Stomach (tissue), 4 donors: ENCODE results near the gene TIMM17A.

Experiments
- EP300 ChIP-seq: sonication (generic); formaldehyde crosslinking; IDR thresholded peaks from one replicate; pipeline ENCODE4 v1.6.1; 2017; ENCODE audit warnings: antibody characterized with exemption
- POLR2A ChIP-seq, 4 donors: fragments of 450-650 bp; IDR thresholded peaks; one replicate each; pipeline ENCODE4 v1.6.1; 2016; ENCODE audit warnings: antibody characterized with exemption in 4 of 4, control low read depth in 2 of 4, mild to moderate bottlenecking in 1 of 4, moderate library complexity in 1 of 4
- TF ChIP-seq, protein P1 (sequence below), 7 experiments: fragments of 450-650 bp in 4 of 7; fragments of 200-600 bp in 3 of 7; sonication (generic) in 3 of 7; IDR thresholded peaks; one replicate each; pipeline ENCODE4 v1.5.1; 2016 to 2019; ENCODE audit warnings: antibody characterized with exemption in 7 of 7, control low read depth in 2 of 7, mild to moderate bottlenecking in 1 of 7

DNA sequence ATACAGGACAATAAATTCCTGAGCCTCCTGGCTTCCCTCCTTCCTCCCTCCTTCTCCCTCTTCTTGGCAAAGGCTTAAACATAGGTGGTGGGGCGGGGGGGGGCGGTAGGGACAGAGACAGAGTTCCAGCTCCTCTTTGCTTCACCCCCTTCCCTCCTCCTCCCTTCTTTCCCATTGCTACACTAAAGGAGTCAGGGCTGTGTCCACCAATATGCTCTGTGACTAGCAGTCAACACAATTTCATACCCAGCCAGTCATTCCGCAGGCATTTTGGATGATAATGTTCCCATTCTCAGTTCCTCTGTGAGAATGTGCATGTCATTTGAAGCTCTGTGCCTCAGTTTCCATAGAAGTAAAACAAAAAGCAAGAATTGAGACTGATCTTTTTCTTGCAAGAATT lies 10.7 kb upstream of the TIMM17A start:
- TF ChIP-seq POLR2A (IDR thresholded peaks at IDR 0.05) = no peak
- TF ChIP-seq, protein P1, sequence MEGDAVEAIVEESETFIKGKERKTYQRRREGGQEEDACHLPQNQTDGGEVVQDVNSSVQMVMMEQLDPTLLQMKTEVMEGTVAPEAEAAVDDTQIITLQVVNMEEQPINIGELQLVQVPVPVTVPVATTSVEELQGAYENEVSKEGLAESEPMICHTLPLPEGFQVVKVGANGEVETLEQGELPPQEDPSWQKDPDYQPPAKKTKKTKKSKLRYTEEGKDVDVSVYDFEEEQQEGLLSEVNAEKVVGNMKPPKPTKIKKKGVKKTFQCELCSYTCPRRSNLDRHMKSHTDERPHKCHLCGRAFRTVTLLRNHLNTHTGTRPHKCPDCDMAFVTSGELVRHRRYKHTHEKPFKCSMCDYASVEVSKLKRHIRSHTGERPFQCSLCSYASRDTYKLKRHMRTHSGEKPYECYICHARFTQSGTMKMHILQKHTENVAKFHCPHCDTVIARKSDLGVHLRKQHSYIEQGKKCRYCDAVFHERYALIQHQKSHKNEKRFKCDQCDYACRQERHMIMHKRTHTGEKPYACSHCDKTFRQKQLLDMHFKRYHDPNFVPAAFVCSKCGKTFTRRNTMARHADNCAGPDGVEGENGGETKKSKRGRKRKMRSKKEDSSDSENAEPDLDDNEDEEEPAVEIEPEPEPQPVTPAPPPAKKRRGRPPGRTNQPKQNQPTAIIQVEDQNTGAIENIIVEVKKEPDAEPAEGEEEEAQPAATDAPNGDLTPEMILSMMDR (IDR thresholded peaks at IDR 0.05) = no peak
- TF ChIP-seq EP300 = no peak
